ENCODE results near the gene BMF. TPM values are rescaled to one million over a fixed set of nuclear protein-coding genes. Genes with fewer than 3 reads are reported as not detected.
"Not testable (repeated sequence)": the region's sequence is repeated elsewhere in the genome, so short reads cannot be mapped to it uniquely, and the experiment has no call there.

The BMF gene
- total and polyA plus RNA-seq, 4 experiments from 2014 or later, result 0.55 to 13.7 (median 7.1) TPM

GRCh38 chr15:40124807-40125285 lies 16.2 kb upstream of the BMF start:
- intact Hi-C loops (cut with micrococcal nuclease); H3K27ac Mint-ChIP-seq; H3K4me3 ChIP-seq (ENCODE audit: low read length in 2 of 2); H3K4me3 Mint-ChIP-seq; H3K4me1 Mint-ChIP-seq; DNase-seq; H3K36me3 Mint-ChIP-seq; H3K36me3 ChIP-seq (ENCODE audit: insufficient read depth, low read length); POLR2A ChIA-PET (ENCODE audit: partially characterized antibody); H3K27me3 ChIP-seq (ENCODE audit: insufficient read depth, low read length); H3K9me3 ChIP-seq (ENCODE audit: control insufficient read depth in 1 of 2, low read length in 2 of 2); H3K9me3 Mint-ChIP-seq; H3K4me1 ChIP-seq (ENCODE audit: insufficient read depth, low read length); H3K27ac ChIP-seq (ENCODE audit: low read depth, low read length): not testable (repeated sequence)
- peaks cover 0 to 15% of the 10 kb centered on the region in 2 donors for H3K27me3 Mint-ChIP-seq
- CTCF ChIA-PET (ENCODE audit: partially characterized antibody), result interaction anchor here (1.2 kb wide), 1 partner anchor 16 kb away, joined by 3 read pairs; the partner anchor contains the start of gene BMF

GRCh38 chr15:40124333-40124732 lies 15.7 kb upstream of the BMF start:
- H3K4me1 Mint-ChIP-seq; DNase-seq; H3K27me3 ChIP-seq (ENCODE audit: insufficient read depth, low read length); H3K27ac ChIP-seq (ENCODE audit: low read depth, low read length); H3K4me1 ChIP-seq (ENCODE audit: insufficient read depth, low read length); H3K4me3 ChIP-seq (ENCODE audit: low read length in 2 of 2); H3K36me3 Mint-ChIP-seq; H3K9me3 Mint-ChIP-seq; H3K27ac Mint-ChIP-seq; H3K9me3 ChIP-seq (ENCODE audit: control insufficient read depth in 1 of 2, low read length in 2 of 2); H3K36me3 ChIP-seq (ENCODE audit: insufficient read depth, low read length); POLR2A ChIA-PET (ENCODE audit: partially characterized antibody); H3K4me3 Mint-ChIP-seq; intact Hi-C loops (cut with micrococcal nuclease): not testable (repeated sequence)
- CTCF ChIA-PET (ENCODE audit: partially characterized antibody), result interaction anchor here (1.2 kb wide), 1 partner anchor 15 kb away, joined by 3 read pairs; the partner anchor contains the start of gene BMF
- H3K27me3 Mint-ChIP-seq, result peaks cover 0 to 12% of the 10 kb centered on the region in 2 donors

GRCh38 chr15:40123863-40124262 lies 15.2 kb upstream of the BMF start:
- ChIA-PET CTCF (ENCODE audit: partially characterized antibody) (interaction anchor here (1.2 kb wide), 1 partner anchor 15 kb away, joined by 3 read pairs; the partner anchor contains the start of gene BMF), POLR2A (ENCODE audit: partially characterized antibody) (interaction anchor here (1.3 kb wide), 1 partner anchor 11 kb away, joined by 3 read pairs; no protein-coding TSS in a partner anchor)
- H3K4me3 ChIP-seq (ENCODE audit: low read length in 2 of 2); H3K36me3 Mint-ChIP-seq; H3K4me3 Mint-ChIP-seq; H3K4me1 ChIP-seq (ENCODE audit: insufficient read depth, low read length); H3K36me3 ChIP-seq (ENCODE audit: insufficient read depth, low read length); H3K4me1 Mint-ChIP-seq; H3K27ac ChIP-seq (ENCODE audit: low read depth, low read length); H3K27me3 ChIP-seq (ENCODE audit: insufficient read depth, low read length); DNase-seq; H3K27ac Mint-ChIP-seq; H3K27me3 Mint-ChIP-seq; H3K9me3 Mint-ChIP-seq; intact Hi-C loops (cut with micrococcal nuclease); H3K9me3 ChIP-seq (ENCODE audit: control insufficient read depth in 1 of 2, low read length in 2 of 2): not testable (repeated sequence)

GRCh38 chr15:40122989-40123388 lies 14.3 kb upstream of the BMF start:
- H3K9me3 ChIP-seq (ENCODE audit: control insufficient read depth in 1 of 2, low read length in 2 of 2); intact Hi-C loops (cut with micrococcal nuclease); H3K4me3 ChIP-seq (ENCODE audit: low read length in 2 of 2); H3K27ac Mint-ChIP-seq; H3K36me3 ChIP-seq (ENCODE audit: insufficient read depth, low read length); DNase-seq; H3K27me3 ChIP-seq (ENCODE audit: insufficient read depth, low read length); CTCF ChIA-PET (ENCODE audit: partially characterized antibody); H3K4me3 Mint-ChIP-seq; H3K4me1 Mint-ChIP-seq; H3K36me3 Mint-ChIP-seq; H3K4me1 ChIP-seq (ENCODE audit: insufficient read depth, low read length); H3K27me3 Mint-ChIP-seq; H3K9me3 Mint-ChIP-seq; H3K27ac ChIP-seq (ENCODE audit: low read depth, low read length): not testable (repeated sequence)
- POLR2A ChIA-PET (ENCODE audit: partially characterized antibody), result interaction anchor here (1.3 kb wide), 1 partner anchor 11 kb away, joined by 3 read pairs; no protein-coding TSS in a partner anchor

GRCh38 chr15:40121911-40122638 lies 13.4 kb upstream of the BMF start:
- Mint-ChIP-seq H3K27me3 (no peaks in the 10 kb centered on the region), H3K4me1 (no peaks in the 10 kb centered on the region), H3K4me3 (no peak overlapping the region), H3K9me3 (no peaks in the 10 kb centered on the region), H3K36me3 (no peaks in the 10 kb centered on the region), H3K27ac (no peak overlapping the region)
- Histone ChIP-seq H3K9me3 (ENCODE audit: control insufficient read depth in 1 of 2, low read length in 2 of 2) (no peaks in the 10 kb centered on the region), H3K4me1 (ENCODE audit: insufficient read depth, low read length) (no peaks in the 10 kb centered on the region), H3K27ac (ENCODE audit: low read depth, low read length) (no peak overlapping the region), H3K36me3 (ENCODE audit: insufficient read depth, low read length) (no peaks in the 10 kb centered on the region), H3K27me3 (ENCODE audit: insufficient read depth, low read length) (no peaks in the 10 kb centered on the region), H3K4me3 (ENCODE audit: low read length in 2 of 2) (no peak overlapping the region)
- ChIA-PET POLR2A (ENCODE audit: partially characterized antibody) (no interaction called here), CTCF (ENCODE audit: partially characterized antibody) (interaction anchor here (1.4 kb wide), 1 partner anchor 16 kb away, joined by 8 read pairs; no protein-coding TSS in a partner anchor)
- intact Hi-C loops (cut with micrococcal nuclease), result no loop called here
- no peak for DNase-seq

- Histone ChIP-seq H3K4me1 (ENCODE audit: insufficient read depth, low read length) (peaks cover 7% of the 10 kb centered on the region), H3K27ac (ENCODE audit: low read depth, low read length) (no peak overlapping the region), H3K36me3 (ENCODE audit: insufficient read depth, low read length) (no peaks in the 10 kb centered on the region), H3K4me3 (ENCODE audit: low read length in 2 of 2) (no peak overlapping the region), H3K27me3 (ENCODE audit: insufficient read depth, low read length) (no peaks in the 10 kb centered on the region), H3K9me3 (ENCODE audit: control insufficient read depth in 1 of 2, low read length in 2 of 2) (no peaks in the 10 kb centered on the region)
- Mint-ChIP-seq H3K4me1 (peaks cover 9 to 14% (median 11%) of the 10 kb centered on the region in 4 donors), H3K4me3 (no peak overlapping the region), H3K27ac (no peak overlapping the region), H3K9me3 (no peaks in the 10 kb centered on the region), H3K27me3 (peaks cover 2 to 5% of the 10 kb centered on the region in 2 donors), H3K36me3 (no peaks in the 10 kb centered on the region)
- POLR2A ChIA-PET (ENCODE audit: partially characterized antibody), result no interaction called here
- CTCF ChIA-PET (ENCODE audit: partially characterized antibody), result no interaction called here
- no peak for DNase-seq
- intact Hi-C loops (cut with micrococcal nuclease), result no loop called here
Observed at GRCh38 chr15:40118473-40118872, 9.8 kb upstream of the BMF start.

GRCh38 chr15:40115670-40116093 lies 7.0 kb upstream of the BMF start:
- ChIA-PET POLR2A (ENCODE audit: partially characterized antibody) (no interaction called here), CTCF (ENCODE audit: partially characterized antibody) (interaction anchor here (1.4 to 15.1 kb wide), 4 partner anchors 9 to 102 kb away, joined by 4 to 175 read pairs (median 35); no protein-coding TSS in a partner anchor)
- Histone ChIP-seq H3K4me1 (ENCODE audit: insufficient read depth, low read length) (peaks cover 7% of the 10 kb centered on the region), H3K36me3 (ENCODE audit: insufficient read depth, low read length) (no peaks in the 10 kb centered on the region), H3K27me3 (ENCODE audit: insufficient read depth, low read length) (no peaks in the 10 kb centered on the region), H3K9me3 (ENCODE audit: control insufficient read depth in 1 of 2, low read length in 2 of 2) (no peaks in the 10 kb centered on the region), H3K27ac (ENCODE audit: low read depth, low read length) (no peak overlapping the region), H3K4me3 (ENCODE audit: low read length in 2 of 2) (no peak overlapping the region)
- Mint-ChIP-seq H3K27ac (peak overlapping the region in 5 of 7 donors; percentile 48 to 88 (median 74)), H3K4me3 (no peak overlapping the region), H3K4me1 (peaks cover 9 to 14% (median 11%) of the 10 kb centered on the region in 4 donors), H3K36me3 (no peaks in the 10 kb centered on the region), H3K9me3 (peaks cover 0 to 1% (median 0%) of the 10 kb centered on the region in 8 donors), H3K27me3 (peaks cover 4 to 9% of the 10 kb centered on the region in 2 donors)
- intact Hi-C loops (cut with micrococcal nuclease), result no loop called here
- peak in 1 of 5 donors; percentile 63 for DNase-seq

Measured in CD4-positive, alpha-beta memory T cell (primary cell).